Neural progenitor cell (in vitro differentiated cells): Measurements from ENCODE around the gene TSC2. TPM values are rescaled to one million over a fixed set of nuclear protein-coding genes. Genes with fewer than 3 reads are reported as not detected.

Experiments used
- DNase-seq: peaks from one replicate; pipeline ENCODE4 v3.0.0-alpha.2; 2016; ENCODE audit warnings: low spot score
- H2AFZ ChIP-seq: fragments of 200-600 bp; sonication (generic); replicated peaks from 2 replicates; pipeline ENCODE4 v1.6.1; 2016; ENCODE audit warnings: antibody characterized with exemption
- H3F3A ChIP-seq: fragments of 200-600 bp; sonication (generic); 2 replicates; pipeline ENCODE4 v1.6.1; 2016; ENCODE audit warnings: antibody characterized with exemption, low read depth
- H3K27ac ChIP-seq: fragments of 200-600 bp; sonication (generic); 2 replicates; pipeline ENCODE4 v1.5.1; 2016; ENCODE audit warnings: mild to moderate bottlenecking
- H3K27me3 ChIP-seq: fragments of 200-600 bp; sonication (generic); 2 replicates; pipeline ENCODE4 v1.6.1; 2016; ENCODE audit warnings: mild to moderate bottlenecking, moderate library complexity
- H3K36me3 ChIP-seq: fragments of 200-600 bp; sonication (generic); 2 replicates; pipeline ENCODE4 v1.5.1; 2016
- H3K4me1 ChIP-seq: fragments of 200-600 bp; sonication (generic); 2 replicates; pipeline ENCODE4 v1.6.1; 2016; ENCODE audit warnings: mixed run types
- H3K4me2 ChIP-seq: fragments of 200-600 bp; sonication (generic); 2 replicates; pipeline ENCODE4 v1.6.1; 2016
- H3K4me3 ChIP-seq: fragments of 200-600 bp; sonication (generic); 2 replicates; pipeline ENCODE4 v1.5.1; 2016
- H3K79me2 ChIP-seq: fragments of 200-600 bp; sonication (generic); 2 replicates; pipeline ENCODE4 v1.6.1; 2016; ENCODE audit warnings: low read depth
- H3K9ac ChIP-seq: fragments of 200-600 bp; sonication (generic); 2 replicates; pipeline ENCODE4 v1.6.1; 2016
- H3K9me3 ChIP-seq: fragments of 200-600 bp; sonication (generic); 2 replicates; pipeline ENCODE4 v1.5.1; 2016; ENCODE audit warnings: low read depth
- H4K20me1 ChIP-seq: fragments of 200-600 bp; sonication (generic); 2 replicates; pipeline ENCODE4 v1.6.1; 2016; ENCODE audit warnings: low read depth
- H3K27ac Mint-ChIP-seq: 3 replicates; pipeline ENCODE4 v1.8.0; 2021; ENCODE audit warnings: mixed read lengths
- H3K27me3 Mint-ChIP-seq: 2 replicates; pipeline ENCODE4 v1.8.0; 2022; ENCODE audit warnings: low read depth, mild to moderate bottlenecking, inconsistent platforms, moderate library complexity, mixed read lengths; ENCODE audit not compliant: insufficient read depth
- H3K36me3 Mint-ChIP-seq: 3 replicates; pipeline ENCODE4 v1.8.0; 2021; ENCODE audit warnings: mixed read lengths
- H3K4me1 Mint-ChIP-seq: 3 replicates; pipeline ENCODE4 v1.8.0; 2021; ENCODE audit warnings: mixed read lengths
- H3K4me3 Mint-ChIP-seq: 3 replicates; pipeline ENCODE4 v1.8.0; 2021; ENCODE audit warnings: mild to moderate bottlenecking, moderate library complexity, mixed read lengths
- H3K9me3 Mint-ChIP-seq: 3 replicates; pipeline ENCODE4 v1.8.0; 2020; ENCODE audit warnings: mixed read lengths
- CTCF ChIP-seq: fragments of 200-600 bp; sonication (generic); IDR thresholded peaks from 2 replicates; pipeline ENCODE4 v1.5.1; 2017; ENCODE audit warnings: antibody characterized with exemption, mild to moderate bottlenecking
- EZH2 ChIP-seq: fragments of 200-600 bp; sonication (generic); IDR thresholded peaks from 2 replicates; pipeline ENCODE4 v1.6.1; 2017; ENCODE audit warnings: antibody characterized with exemption, mild to moderate bottlenecking, moderate library complexity
- EZH2phosphoT487 ChIP-seq: fragments of 200-600 bp; sonication (generic); IDR thresholded peaks from 2 replicates; pipeline ENCODE4 v1.6.1; 2017; ENCODE audit warnings: antibody characterized with exemption
- total RNA-seq: library from RNA; depleted of rRNA; stranded (reverse); fragments of >200 nt; gene quantifications from 2 replicates; pipeline ENCODE4 v1.2.3, GENCODE V29; 2015; ENCODE audit warnings: low replicate concordance

The TSC2 gene
- total RNA-seq, 1 donor from 2014 or later: 55.1 TPM

GRCh38 chr16:2083409-2083808, 35.6 kb downstream of the TSC2 start:
- no peak overlapping the region for H3K27ac ChIP-seq
- no peak overlapping the region for H2AFZ ChIP-seq
- H3K4me1 ChIP-seq: no peaks in the 10 kb centered on the region
- no peaks in the 10 kb centered on the region for H3K36me3 ChIP-seq
- H3K79me2 ChIP-seq: no peaks in the 10 kb centered on the region
- Mint-ChIP-seq H3K9me3 (no peaks in the 10 kb centered on the region), H3K36me3 (no peaks in the 10 kb centered on the region), H3K27ac (no peak overlapping the region), H3K4me3 (no peak overlapping the region), H3K27me3 (peaks cover 5% of the 10 kb centered on the region), H3K4me1 (peaks cover 4% of the 10 kb centered on the region)
- no peak overlapping the region for H3K4me2 ChIP-seq
- no peak for TF ChIP-seq CTCF
- TF ChIP-seq EZH2phosphoT487: no peak
- no peak for TF ChIP-seq EZH2
- no peak for DNase-seq
- no peaks in the 10 kb centered on the region for H3K9me3 ChIP-seq
- H3K27me3 ChIP-seq: no peaks in the 10 kb centered on the region
- no peaks in the 10 kb centered on the region for H3F3A ChIP-seq
- H4K20me1 ChIP-seq: peaks cover 9% of the 10 kb centered on the region
- no peak overlapping the region for H3K4me3 ChIP-seq
- H3K9ac ChIP-seq: no peak overlapping the region

- Histone ChIP-seq H2AFZ (no peak overlapping the region), H3K4me1 (no peaks in the 10 kb centered on the region), H3K9me3 (no peaks in the 10 kb centered on the region), H3K4me2 (no peak overlapping the region), H3K36me3 (no peaks in the 10 kb centered on the region), H3K27me3 (no peaks in the 10 kb centered on the region), H3K79me2 (no peaks in the 10 kb centered on the region), H3K9ac (no peak overlapping the region), H3F3A (no peaks in the 10 kb centered on the region), H3K27ac (no peak overlapping the region), H4K20me1 (peaks cover 12% of the 10 kb centered on the region), H3K4me3 (no peak overlapping the region)
- no peaks in the 10 kb centered on the region for H3K9me3 Mint-ChIP-seq
- peaks cover 4% of the 10 kb centered on the region for H3K4me1 Mint-ChIP-seq
- DNase-seq: no peak
- peaks cover 4% of the 10 kb centered on the region for H3K27me3 Mint-ChIP-seq
- H3K4me3 Mint-ChIP-seq: no peak overlapping the region
- TF ChIP-seq CTCF (no peak), EZH2phosphoT487 (no peak), EZH2 (no peak)
- H3K36me3 Mint-ChIP-seq: no peaks in the 10 kb centered on the region
- H3K27ac Mint-ChIP-seq: no peak overlapping the region
Measured at GRCh38 chr16:2083876-2084780, 36.3 kb downstream of the TSC2 start.

GRCh38 chr16:2084895-2085625, 37.3 kb downstream of the TSC2 start:
- no peak for DNase-seq
- no peak overlapping the region for H3K4me3 ChIP-seq
- H3F3A ChIP-seq: peaks cover under 1% of the 10 kb centered on the region
- no peaks in the 10 kb centered on the region for H3K36me3 ChIP-seq
- H2AFZ ChIP-seq: no peak overlapping the region
- H3K4me1 ChIP-seq: no peaks in the 10 kb centered on the region
- no peak overlapping the region for H3K4me3 Mint-ChIP-seq
- H3K9ac ChIP-seq: no peak overlapping the region
- no peaks in the 10 kb centered on the region for H3K9me3 ChIP-seq
- H3K27me3 Mint-ChIP-seq: peaks cover 5% of the 10 kb centered on the region
- TF ChIP-seq CTCF (no peak), EZH2phosphoT487 (no peak), EZH2 (no peak)
- H4K20me1 ChIP-seq: peaks cover 20% of the 10 kb centered on the region
- H3K36me3 Mint-ChIP-seq: no peaks in the 10 kb centered on the region
- H3K4me2 ChIP-seq: no peak overlapping the region
- no peaks in the 10 kb centered on the region for H3K79me2 ChIP-seq
- H3K4me1 Mint-ChIP-seq: peaks cover 4% of the 10 kb centered on the region
- no peaks in the 10 kb centered on the region for H3K27me3 ChIP-seq
- H3K9me3 Mint-ChIP-seq: no peaks in the 10 kb centered on the region
- no peak overlapping the region for H3K27ac Mint-ChIP-seq
- H3K27ac ChIP-seq: no peak overlapping the region
